Mucosa of descending colon (tissue), 3 donors: ENCODE measurements around the gene MUC2. TPM values are rescaled to one million over a fixed set of nuclear protein-coding genes. Genes with fewer than 3 reads are reported as not detected.

ENCODE experiments used
- ATAC-seq: fragments of 200-7000 bp; cut with Tn5 transposase; one replicate; pipeline ENCODE4 v1.9.1; 2020; ENCODE audit warnings: mild to moderate bottlenecking, moderate library complexity
- DNase-seq, 3 donors: peaks; one replicate each; pipeline ENCODE4 v3.0.0-alpha.2; 2020
- H3K36me3 ChIP-seq: fragments of 200-600 bp; one replicate; pipeline ENCODE4 v1.8.0; 2021; ENCODE audit warnings: low read depth, mild to moderate bottlenecking
- H3K4me1 ChIP-seq: fragments of 200-600 bp; one replicate; pipeline ENCODE4 v1.8.0; 2021; ENCODE audit warnings: low read depth, mild to moderate bottlenecking
- H3K4me3 ChIP-seq: fragments of 200-600 bp; one replicate; pipeline ENCODE4 v1.8.0; 2021; ENCODE audit warnings: mild to moderate bottlenecking
- H3K9me3 ChIP-seq: fragments of 200-600 bp; one replicate; pipeline ENCODE4 v1.8.0; 2021; ENCODE audit warnings: mild to moderate bottlenecking
- intact Hi-C, 2 donors: fragments of 100-400 bp; cut with DNase I in 1 of 2; cut with micrococcal nuclease in 1 of 2; formaldehyde crosslinking; loops; one replicate each; pipeline versions ENCODE4 v1.11.0 to v1.11.1; 2022; cut with DNase I, micrococcal nuclease
- total RNA-seq, 3 donors: library from RNA; stranded (reverse); fragmentation: NEBNext Ultra II Directional in 2 of 3; extraction: Animal tissue kit (Norgen Biotek cat#: 25700) in 2 of 3; gene quantifications; one replicate each; pipeline versions ENCODE4 v1.2.1 to v1.2.4, GENCODE V29; 2021 to 2023
- TF ChIP-seq, protein P1 (sequence below): fragments of 200-600 bp; IDR thresholded peaks from one replicate; pipeline ENCODE4 v1.8.0; 2022; ENCODE audit warnings: antibody characterized with exemption, mild to moderate bottlenecking
- donor health status: DM: no; HTN: no; CAD: no; lungs with moderate emphysema.
- donor health status: DM: no; HTN: no; CAD: no.
- donor health status: DM: no; HTN: yes; CAD: no.

Gene MUC2
- total RNA-seq, 3 donors from 2014 or later = 379 to 1,246 (median 1,109) TPM

DNA sequence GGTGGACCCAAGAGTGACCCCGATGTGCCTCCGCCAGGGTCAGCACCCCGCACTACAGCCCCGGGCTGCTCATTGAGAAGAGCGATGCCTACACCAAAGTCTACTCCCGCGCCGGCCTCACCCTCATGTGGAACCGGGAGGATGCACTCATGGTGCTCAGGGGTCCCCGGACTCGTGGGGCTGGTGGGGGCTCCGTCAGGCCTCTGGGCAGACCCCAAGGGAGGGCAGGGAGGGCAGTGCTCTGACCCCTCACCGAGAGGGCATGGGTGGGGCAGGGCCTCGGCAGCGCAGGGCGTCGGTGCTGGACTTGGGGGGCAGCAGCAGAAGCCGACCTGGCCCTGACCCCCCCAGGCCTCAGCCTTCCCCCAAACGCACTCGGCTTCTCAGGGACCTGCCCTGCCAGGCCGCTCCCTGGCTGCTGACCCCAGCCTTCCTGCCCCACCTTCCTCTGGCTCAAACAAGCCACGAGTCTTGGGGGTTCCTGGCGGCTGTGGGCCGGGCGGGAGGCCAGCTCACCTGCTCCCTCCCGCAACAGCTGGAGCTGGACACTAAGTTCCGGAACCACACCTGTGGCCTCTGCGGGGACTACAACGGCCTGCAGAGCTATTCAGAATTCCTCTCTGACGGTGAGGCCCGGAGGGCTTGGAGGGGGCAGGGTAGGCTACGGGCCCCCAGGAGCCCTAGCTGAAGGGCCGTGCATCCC is 2.9 kb downstream of the MUC2 start:
- intact Hi-C loops = no loop called here
- Histone ChIP-seq H3K9me3 (no peaks in the 10 kb centered on the region), H3K36me3 (no peaks in the 10 kb centered on the region), H3K4me1 (peaks cover 19% of the 10 kb centered on the region), H3K4me3 (no peak overlapping the region)
- peak in 1 of 3 donors; percentile 28 for DNase-seq
- TF ChIP-seq, protein P1, sequence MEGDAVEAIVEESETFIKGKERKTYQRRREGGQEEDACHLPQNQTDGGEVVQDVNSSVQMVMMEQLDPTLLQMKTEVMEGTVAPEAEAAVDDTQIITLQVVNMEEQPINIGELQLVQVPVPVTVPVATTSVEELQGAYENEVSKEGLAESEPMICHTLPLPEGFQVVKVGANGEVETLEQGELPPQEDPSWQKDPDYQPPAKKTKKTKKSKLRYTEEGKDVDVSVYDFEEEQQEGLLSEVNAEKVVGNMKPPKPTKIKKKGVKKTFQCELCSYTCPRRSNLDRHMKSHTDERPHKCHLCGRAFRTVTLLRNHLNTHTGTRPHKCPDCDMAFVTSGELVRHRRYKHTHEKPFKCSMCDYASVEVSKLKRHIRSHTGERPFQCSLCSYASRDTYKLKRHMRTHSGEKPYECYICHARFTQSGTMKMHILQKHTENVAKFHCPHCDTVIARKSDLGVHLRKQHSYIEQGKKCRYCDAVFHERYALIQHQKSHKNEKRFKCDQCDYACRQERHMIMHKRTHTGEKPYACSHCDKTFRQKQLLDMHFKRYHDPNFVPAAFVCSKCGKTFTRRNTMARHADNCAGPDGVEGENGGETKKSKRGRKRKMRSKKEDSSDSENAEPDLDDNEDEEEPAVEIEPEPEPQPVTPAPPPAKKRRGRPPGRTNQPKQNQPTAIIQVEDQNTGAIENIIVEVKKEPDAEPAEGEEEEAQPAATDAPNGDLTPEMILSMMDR = no peak
- ATAC-seq = peak; percentile 2

DNA sequence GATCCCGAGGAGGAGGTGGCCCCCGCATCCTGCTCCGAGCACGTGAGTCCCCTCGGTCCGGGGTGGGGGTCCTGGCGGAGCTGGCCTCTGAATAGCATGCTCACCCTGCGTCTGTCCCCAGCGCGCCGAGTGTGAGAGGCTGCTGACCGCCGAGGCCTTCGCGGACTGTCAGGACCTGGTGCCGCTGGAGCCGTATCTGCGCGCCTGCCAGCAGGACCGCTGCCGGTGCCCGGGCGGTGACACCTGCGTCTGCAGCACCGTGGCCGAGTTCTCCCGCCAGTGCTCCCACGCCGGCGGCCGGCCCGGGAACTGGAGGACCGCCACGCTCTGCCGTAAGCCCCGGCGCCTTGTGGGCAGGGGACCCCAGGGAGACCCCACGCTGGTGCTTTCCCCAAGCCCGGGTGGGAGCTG is 3.5 kb downstream of the MUC2 start:
- Histone ChIP-seq H3K36me3 (no peaks in the 10 kb centered on the region), H3K4me1 (peaks cover 12% of the 10 kb centered on the region), H3K9me3 (no peaks in the 10 kb centered on the region), H3K4me3 (no peak overlapping the region)
- intact Hi-C loops = no loop called here
- DNase-seq (peak in 1 of 3 donors; percentile 31), ATAC-seq (no peak)
- TF ChIP-seq, protein P1 = no peak

DNA sequence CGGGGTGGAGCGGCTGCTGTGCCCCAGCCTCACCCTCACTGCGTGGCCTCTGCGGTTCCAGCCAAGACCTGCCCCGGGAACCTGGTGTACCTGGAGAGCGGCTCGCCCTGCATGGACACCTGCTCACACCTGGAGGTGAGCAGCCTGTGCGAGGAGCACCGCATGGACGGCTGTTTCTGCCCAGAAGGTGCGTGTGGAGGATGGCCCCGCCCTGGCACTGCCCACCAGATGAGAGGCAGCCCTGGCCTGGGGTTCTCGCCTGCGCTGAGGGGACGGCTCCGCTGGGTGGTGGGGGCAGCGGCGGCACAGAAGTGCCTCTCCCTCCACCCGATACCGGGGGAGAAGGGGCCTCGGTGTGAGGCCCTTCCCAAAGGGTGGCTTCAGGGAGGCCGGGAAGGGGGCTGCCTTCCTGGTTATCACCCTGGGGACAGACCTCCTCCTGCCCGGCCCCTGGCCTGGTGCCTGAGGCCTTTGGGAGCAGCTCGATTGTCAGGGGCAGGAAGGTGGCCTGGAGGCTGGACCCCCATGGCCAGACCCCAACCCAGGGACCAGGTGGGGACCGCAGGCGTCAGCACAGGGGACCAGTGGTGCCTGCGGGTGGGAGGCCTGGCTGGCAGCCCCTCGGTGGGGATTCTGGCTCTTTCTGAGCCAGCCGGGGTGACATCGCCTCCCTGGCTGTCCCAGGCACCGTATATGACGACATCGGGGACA is 7.1 kb downstream of the MUC2 start:
- TF ChIP-seq, protein P1 = no peak
- ATAC-seq (peak; percentile 12), DNase-seq (peak in 1 of 3 donors; percentile 28)
- no peaks in the 10 kb centered on the region for H3K9me3 ChIP-seq
- no peaks in the 10 kb centered on the region for H3K36me3 ChIP-seq
- H3K4me1 ChIP-seq = no peaks in the 10 kb centered on the region
- H3K4me3 ChIP-seq = no peak overlapping the region
- intact Hi-C loops = no loop called here

DNA sequence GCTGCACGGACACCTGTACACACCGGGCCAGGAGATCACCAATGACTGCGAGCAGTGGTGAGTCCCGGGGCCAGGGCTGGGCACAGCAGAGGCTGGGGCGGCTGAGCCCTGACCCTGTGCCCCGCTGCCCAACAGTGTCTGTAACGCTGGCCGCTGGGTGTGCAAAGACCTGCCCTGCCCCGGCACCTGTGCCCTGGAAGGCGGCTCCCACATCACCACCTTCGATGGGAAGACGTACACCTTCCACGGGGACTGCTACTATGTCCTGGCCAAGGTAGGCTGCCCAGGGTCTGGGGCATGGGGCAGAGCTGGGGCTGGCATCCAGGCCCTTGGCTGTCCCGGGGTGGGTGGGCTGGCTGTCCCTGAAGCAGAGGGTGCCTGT is 7.7 kb downstream of the MUC2 start:
- H3K9me3 ChIP-seq = no peaks in the 10 kb centered on the region
- DNase-seq = peak in 1 of 3 donors; percentile 31
- intact Hi-C loops = no loop called here
- no peak overlapping the region for H3K4me3 ChIP-seq
- ATAC-seq = peak; percentile 10
- TF ChIP-seq, protein P1 = no peak
- no peaks in the 10 kb centered on the region for H3K36me3 ChIP-seq
- no peaks in the 10 kb centered on the region for H3K4me1 ChIP-seq

DNA sequence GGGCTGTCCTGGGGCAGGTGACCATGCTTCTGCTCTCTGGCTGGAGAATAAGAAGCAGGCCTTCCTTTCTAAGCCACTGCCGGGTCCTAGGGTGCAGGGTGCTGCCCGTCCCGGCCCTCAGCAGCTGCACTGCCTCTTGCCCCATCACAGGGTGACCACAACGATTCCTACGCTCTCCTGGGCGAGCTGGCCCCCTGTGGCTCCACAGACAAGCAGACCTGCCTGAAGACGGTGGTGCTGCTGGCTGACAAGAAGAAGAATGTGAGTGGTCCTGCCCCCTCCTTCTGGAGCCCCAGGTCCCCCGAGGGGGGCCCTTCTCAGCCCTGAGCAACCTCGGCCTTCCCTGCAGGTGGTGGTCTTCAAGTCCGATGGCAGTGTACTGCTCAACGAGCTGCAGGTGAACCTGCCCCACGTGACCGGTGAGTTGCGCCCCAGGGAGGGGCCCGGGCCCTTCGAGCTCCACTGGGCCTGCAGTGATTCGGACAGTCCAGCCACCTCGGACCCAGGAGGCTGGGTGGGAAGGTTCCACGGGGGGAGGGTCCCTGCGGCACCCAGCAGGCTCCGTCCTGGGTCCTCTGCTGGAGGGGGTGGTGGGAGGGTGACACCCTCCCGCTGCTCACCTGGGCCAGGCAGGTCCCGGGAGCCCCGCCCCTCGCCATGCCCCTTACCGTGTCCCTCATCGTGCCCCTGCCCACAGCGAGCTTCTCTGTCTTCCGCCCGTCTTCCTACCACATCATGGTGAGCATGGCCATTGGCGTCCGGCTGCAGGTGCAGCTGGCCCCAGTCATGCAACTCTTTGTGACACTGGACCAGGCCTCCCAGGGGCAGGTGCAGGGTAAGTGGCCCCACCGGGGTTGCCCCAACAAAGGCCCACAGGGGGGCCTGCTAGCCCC is 8.3 kb downstream of the MUC2 start:
- DNase-seq (peak in 1 of 3 donors; percentile 33), ATAC-seq (peak; percentile 1)
- Histone ChIP-seq H3K4me3 (no peak overlapping the region), H3K4me1 (no peaks in the 10 kb centered on the region), H3K9me3 (no peaks in the 10 kb centered on the region), H3K36me3 (no peaks in the 10 kb centered on the region)
- TF ChIP-seq, protein P1 = no peak
- intact Hi-C loops = no loop called here
